Spleen (tissue), 7 donors: ENCODE data around the gene ZNF687.

Source experiments
- POLR2A ChIP-seq, 3 donors: fragments of 450-650 bp; IDR thresholded peaks; one replicate each; pipeline ENCODE4 v1.5.1; 2017; ENCODE audit warnings: antibody characterized with exemption in 3 of 3, mild to moderate bottlenecking in 1 of 3
- POLR2AphosphoS5 ChIP-seq, 3 donors: sonication (generic); formaldehyde crosslinking; IDR thresholded peaks; one replicate each; pipeline ENCODE4 v1.5.1; 2017; ENCODE audit warnings: antibody characterized with exemption in 3 of 3
- TF ChIP-seq, protein P1 (sequence below), 11 experiments: fragments of 200-600 bp in 7 of 11; fragments of 450-650 bp in 4 of 11; sonication (generic) in 4 of 11; IDR thresholded peaks in 8 of 11; conservative IDR thresholded peaks in 3 of 11; 1 replicate in 7 of 11; 2 replicates in 4 of 11; pipeline versions ENCODE4 v1.4.0 to v1.8.0; 2016 to 2021; ENCODE audit warnings: antibody characterized with exemption in 11 of 11, inconsistent platforms in 4 of 11, mild to moderate bottlenecking in 1 of 11
- donor health status: DM: no; HTN: no; CAD: no; lungs with moderate emphysema.
- donor health status: DM: no; HTN: no; CAD: no.
- donor health status: DM: no; HTN: no; CAD: no.

DNA sequence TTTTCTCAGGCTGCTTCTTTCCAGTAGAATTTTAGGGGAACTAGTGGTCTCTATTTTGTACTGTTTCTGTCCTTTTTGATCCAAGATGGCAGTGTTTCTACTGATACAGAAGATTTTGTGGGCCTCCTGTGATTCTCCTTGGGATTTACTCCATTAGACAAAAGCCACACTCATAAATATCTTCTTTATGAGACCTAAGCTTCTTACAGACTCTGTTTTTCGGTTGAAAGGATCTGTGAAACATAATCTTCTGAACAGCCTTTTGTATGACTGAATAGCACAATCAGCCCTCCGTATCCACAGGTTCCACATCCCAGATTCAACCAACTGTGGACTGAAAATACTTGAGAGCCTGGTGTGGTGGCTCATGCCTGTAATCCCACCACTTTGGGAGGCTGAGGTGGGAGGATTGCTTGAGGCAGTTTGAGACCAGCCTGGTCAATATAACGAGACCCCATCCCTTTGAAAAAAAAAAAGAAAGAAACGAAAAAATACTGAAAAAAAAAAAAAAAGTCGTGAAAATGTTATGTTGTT is 38.3 kb upstream of the ZNF687 start:
- no peak for TF ChIP-seq POLR2A (IDR thresholded peaks at IDR 0.05)
- no peak for TF ChIP-seq POLR2AphosphoS5 (IDR thresholded peaks at IDR 0.05)
- TF ChIP-seq, protein P1, sequence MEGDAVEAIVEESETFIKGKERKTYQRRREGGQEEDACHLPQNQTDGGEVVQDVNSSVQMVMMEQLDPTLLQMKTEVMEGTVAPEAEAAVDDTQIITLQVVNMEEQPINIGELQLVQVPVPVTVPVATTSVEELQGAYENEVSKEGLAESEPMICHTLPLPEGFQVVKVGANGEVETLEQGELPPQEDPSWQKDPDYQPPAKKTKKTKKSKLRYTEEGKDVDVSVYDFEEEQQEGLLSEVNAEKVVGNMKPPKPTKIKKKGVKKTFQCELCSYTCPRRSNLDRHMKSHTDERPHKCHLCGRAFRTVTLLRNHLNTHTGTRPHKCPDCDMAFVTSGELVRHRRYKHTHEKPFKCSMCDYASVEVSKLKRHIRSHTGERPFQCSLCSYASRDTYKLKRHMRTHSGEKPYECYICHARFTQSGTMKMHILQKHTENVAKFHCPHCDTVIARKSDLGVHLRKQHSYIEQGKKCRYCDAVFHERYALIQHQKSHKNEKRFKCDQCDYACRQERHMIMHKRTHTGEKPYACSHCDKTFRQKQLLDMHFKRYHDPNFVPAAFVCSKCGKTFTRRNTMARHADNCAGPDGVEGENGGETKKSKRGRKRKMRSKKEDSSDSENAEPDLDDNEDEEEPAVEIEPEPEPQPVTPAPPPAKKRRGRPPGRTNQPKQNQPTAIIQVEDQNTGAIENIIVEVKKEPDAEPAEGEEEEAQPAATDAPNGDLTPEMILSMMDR (IDR thresholded peaks at IDR 0.05 in 8 of 11, conservative IDR thresholded peaks at IDR 0.05 in 3 of 11) = no peak
